Measurements from ENCODE around the gene C1orf74.

- TF ChIP-seq FOSB (CRISPR knock-in tag; IDR thresholded peaks at IDR 0.05) (no peak), NR3C1 (IDR thresholded peaks at IDR 0.05) (no peak), RNF2 (IDR thresholded peaks at IDR 0.05; ENCODE audit: borderline replicate concordance, low read depth) (no peak), HDAC2 (IDR thresholded peaks at IDR 0.05) (no peak), E2F6 (IDR thresholded peaks at IDR 0.05; ENCODE audit: borderline replicate concordance, low read depth) (no peak)
Observed at GRCh38 chr1:209759829-209760359, 24.5 kb downstream of the C1orf74 start.
